ENCODE data around the gene PCGF1.

Gene PCGF1

GRCh38 chr2:74515271-74515980 lies 7.9 kb upstream of the PCGF1 start:
- no peak for DNase-seq

- no peak for DNase-seq
Observed at GRCh38 chr2:74514368-74515270, 7.1 kb upstream of the PCGF1 start, which contains the start of gene TLX2. Gene TLX2 (plus strand): TSS chr2:74514450. CDS start chr2:74514807, 357 bp downstream.

- DNase-seq, result no peak
Observed at GRCh38 chr2:74513605-74514367, 6.3 kb upstream of the PCGF1 start.

GRCh38 chr2:74512744-74513604 lies 5.5 kb upstream of the PCGF1 start:
- DNase-seq, result no peak

GRCh38 chr2:74511104-74511989 lies 3.9 kb upstream of the PCGF1 start:
- DNase-seq, result no peak

- DNase-seq, result no peak
Observed at GRCh38 chr2:74510272-74510671, 2.8 kb upstream of the PCGF1 start.

GRCh38 chr2:74507926-74508520 lies 528 bp upstream of the PCGF1 start:
- peak in 2 of 14 donors; percentile 44 to 55 for DNase-seq

- no peak for DNase-seq
Observed at GRCh38 chr2:74505448-74506246, 1.8 kb downstream of the PCGF1 start.

- DNase-seq, result no peak
Observed at GRCh38 chr2:74504591-74504990, 2.9 kb downstream of the PCGF1 start.

GRCh38 chr2:74503506-74504475 lies 3.7 kb downstream of the PCGF1 start:
- DNase-seq, result no peak

- peak in 1 of 14 donors; percentile 5 for DNase-seq
Observed at GRCh38 chr2:74502720-74503505, 4.6 kb downstream of the PCGF1 start.

- no peak for DNase-seq
Observed at GRCh38 chr2:74502147-74502719, 5.3 kb downstream of the PCGF1 start.

- no peak for DNase-seq
Observed at GRCh38 chr2:74501335-74502071, 6.0 kb downstream of the PCGF1 start.

GRCh38 chr2:74500578-74500946 lies 6.9 kb downstream of the PCGF1 start:
- DNase-seq, result no peak

GRCh38 chr2:74499940-74500577 lies 7.4 kb downstream of the PCGF1 start:
- no peak for DNase-seq

Measured in C1 segment of cervical spinal cord (tissue), 14 donors.